Measurements from ENCODE around the gene CAVIN3. TPM values are rescaled to one million over a fixed set of nuclear protein-coding genes. Genes with fewer than 3 reads are reported as not detected.

The CAVIN3 gene
- total and polyA plus RNA-seq, 2 of the 4 experiments (the other 2 are of a cell fraction), result 112 to 185 TPM

GRCh38 chr11:6273188-6273587 is 47.1 kb downstream of the CAVIN3 start:
- no peak overlapping the region for H4K5ac ChIP-seq (ENCODE audit: low read depth, low read length)
- no peak overlapping the region for H3K18ac ChIP-seq (ENCODE audit: low read depth, low read length)
- H4K91ac ChIP-seq (ENCODE audit: insufficient read depth, low read depth, low read length), result no peak overlapping the region
- H4K20me1 ChIP-seq (ENCODE audit: insufficient read depth, low read length), result no peaks in the 10 kb centered on the region
- no peak overlapping the region for H3K4me3 ChIP-seq (ENCODE audit: insufficient read depth, low read depth, low read length)
- in situ Hi-C loops (cut with MboI; ENCODE audit: low sequenced_read_pairs), result no loop called here
- no peak overlapping the region for H3K56ac ChIP-seq (ENCODE audit: extremely low read depth, insufficient read depth, low read length)
- H3K36me3 ChIP-seq (ENCODE audit: control insufficient read depth, insufficient read depth, low read length), result no peaks in the 10 kb centered on the region
- H3K9ac ChIP-seq (ENCODE audit: low read depth, low read length), result no peak overlapping the region
- H2BK120ac ChIP-seq (ENCODE audit: low read depth, low read length), result no peak overlapping the region
- no peaks in the 10 kb centered on the region for H3K4me1 ChIP-seq (ENCODE audit: control insufficient read depth, insufficient read depth, low read length)
- no peaks in the 10 kb centered on the region for H3K9me1 ChIP-seq (ENCODE audit: insufficient read depth, low read length)
- H4K8ac ChIP-seq (ENCODE audit: low read depth in 2 of 2, low read length in 2 of 2), result no peak overlapping the region
- H2AK5ac ChIP-seq (ENCODE audit: low read depth, low read length), result no peak overlapping the region
- DNase-seq (no peak), ATAC-seq (ENCODE audit: low read depth) (no peak)
- ChIA-PET POLR2A (ENCODE audit: unreplicated experiment) (interaction anchor here (0.6 kb wide), 1 partner anchor 1707 kb away, joined by 3 read pairs; no protein-coding TSS in a partner anchor), CTCF (interaction anchor here (1.3 kb wide), 1 partner anchor 26 kb away, joined by 3 read pairs; no protein-coding TSS in a partner anchor)
- no peak overlapping the region for H3K14ac ChIP-seq (replicated peaks; ENCODE audit: low read depth, low read length)
- intact Hi-C loops (cut with micrococcal nuclease), result no loop called here
- H3K27ac ChIP-seq (ENCODE audit: insufficient read depth, low read length), result no peak overlapping the region
- H2BK5ac ChIP-seq (ENCODE audit: low read depth, low read length, poor library complexity, severe bottlenecking), result no peak overlapping the region
- H2AFZ ChIP-seq (replicated peaks; ENCODE audit: low read length, poor library complexity), result no peak overlapping the region
- no peak overlapping the region for H3K4me2 ChIP-seq (ENCODE audit: low read depth, low read length)
- H3K27me3 ChIP-seq (ENCODE audit: control insufficient read depth, insufficient read depth, low read length), result peaks cover 2% of the 10 kb centered on the region; the same call in 1 of the 2 replicates
- H2BK20ac ChIP-seq (ENCODE audit: low read depth, low read length), result no peak overlapping the region
- no TSS peak for BruUV-seq (replicated peaks)
- no peak overlapping the region for H3K23ac ChIP-seq (ENCODE audit: low read depth, low read length)
- no peak overlapping the region for H2AK9ac ChIP-seq (replicated peaks; ENCODE audit: low read depth, low read length, poor library complexity)
- no peak overlapping the region for H3K4ac ChIP-seq (ENCODE audit: low read depth, low read length)
- H3K79me1 ChIP-seq (ENCODE audit: low read depth in 1 of 2, low read length in 2 of 2), result no peaks in the 10 kb centered on the region
- H2BK15ac ChIP-seq (ENCODE audit: low read depth, low read length), result no peak overlapping the region
- dilution Hi-C loops (cut with HindIII; ENCODE audit: low sequenced_read_pairs, unreplicated experiment), result no loop called here
- TF ChIP-seq RAD21 (IDR thresholded peaks at IDR 0.05; ENCODE audit: low read length), result no peak
- no peak for TF ChIP-seq CTCF (conservative IDR thresholded peaks at IDR 0.05; ENCODE audit: low read depth, low read length)
- no peak for TF ChIP-seq MAFK (IDR thresholded peaks at IDR 0.05; ENCODE audit: low read depth, low read length)
- no peak for TF ChIP-seq MAZ (IDR thresholded peaks at IDR 0.05; ENCODE audit: borderline replicate concordance, low read depth, low read length)
- TF ChIP-seq SMC3 (IDR thresholded peaks at IDR 0.05; ENCODE audit: low read depth, low read length), result no peak
- TF ChIP-seq BHLHE40 (IDR thresholded peaks at IDR 0.05; ENCODE audit: low read depth, low read length), result no peak
- no peak for TF ChIP-seq RFX5 (IDR thresholded peaks at IDR 0.05; ENCODE audit: low read depth, low read length)
- no peak for TF ChIP-seq ELK1 (IDR thresholded peaks at IDR 0.05; ENCODE audit: borderline replicate concordance, low read depth, low read length)
- H3K9me3 ChIP-seq (ENCODE audit: control insufficient read depth, insufficient read depth, low read length), result no peaks in the 10 kb centered on the region
- no CpG with 5 or more reads among the region's 4 CpGs for WGBS, 2 experiments (ENCODE audit: extremely low coverage in 2 of 2, insufficient read length in 1 of 2)
